OCI-LY7 (cell line): ENCODE results near the gene NBEAL1. TPM values are rescaled to one million over a fixed set of nuclear protein-coding genes. Genes with fewer than 3 reads are reported as not detected.
"Not testable (repeated sequence)": the region's sequence is repeated elsewhere in the genome, so short reads cannot be mapped to it uniquely, and the experiment has no call there.

Experiments
- BruUV-seq: library from RNA; stranded (reverse); fragments of 400-500 nt; replicated peaks from 2 replicates; lab custom pipeline; 2021; lab: Mats Ljungman, UMichigan
- CTCF ChIA-PET: fragments of 300-600 bp; sonication (Branson Sonifier 250); formaldehyde crosslinking; loops from one replicate; lab custom pipeline; 2022; ENCODE audit warnings: antibody characterized with exemption; ENCODE audit not compliant: unreplicated experiment; lab: Charles Lee
- POLR2A ChIA-PET: fragments of 300-600 bp; sonication (Branson Sonifier 250); formaldehyde crosslinking; loops from one replicate; lab custom pipeline; 2022; ENCODE audit warnings: antibody characterized with exemption; lab: Charles Lee
- DNase-seq: peaks from one replicate; pipeline ENCODE4 v3.0.0-alpha.2; 2015; ENCODE audit warnings: low spot score
- H2AFZ ChIP-seq: fragments of 200-600 bp; sonication (generic), shearing (Covaris generic); 2 replicates; pipeline ENCODE4 v1.6.1; 2014; ENCODE audit warnings: mild to moderate bottlenecking, antibody characterized with exemption, low read length, moderate library complexity
- H3K27ac ChIP-seq: fragments of 200-600 bp; sonication (generic); 2 replicates; pipeline ENCODE4 v1.5.1; 2014; ENCODE audit warnings: mixed run types, low read depth, mild to moderate bottlenecking, moderate library complexity, low read length, inconsistent platforms; ENCODE audit not compliant: poor library complexity, severe bottlenecking
- H3K36me3 ChIP-seq: fragments of 200-600 bp; sonication (generic); 2 replicates; pipeline ENCODE4 v1.6.1; 2014; ENCODE audit warnings: mild to moderate bottlenecking, antibody characterized with exemption, low read length, moderate library complexity, mixed read lengths; ENCODE audit not compliant: insufficient read depth
- H3K4me1 ChIP-seq: fragments of 200-600 bp; sonication (generic); 2 replicates; pipeline ENCODE4 v1.5.1; 2014; ENCODE audit warnings: mild to moderate bottlenecking, low read length; ENCODE audit not compliant: insufficient read depth, poor library complexity, severe bottlenecking
- H3K4me2 ChIP-seq: fragments of 200-600 bp; sonication (generic); 2 replicates; pipeline ENCODE4 v1.6.1; 2014; ENCODE audit warnings: mild to moderate bottlenecking, low read length
- H3K4me3 ChIP-seq: fragments of 200-600 bp; sonication (generic); 2 replicates; pipeline ENCODE4 v1.5.1; 2014; ENCODE audit warnings: mild to moderate bottlenecking, low read depth, low read length; ENCODE audit not compliant: poor library complexity, severe bottlenecking
- H3K79me2 ChIP-seq: fragments of 200-600 bp; sonication (generic); 2 replicates; pipeline ENCODE4 v1.6.1; 2016; ENCODE audit warnings: low read depth, mild to moderate bottlenecking, low read length, moderate library complexity, mixed read lengths; ENCODE audit not compliant: insufficient read depth
- H3K9me2 ChIP-seq: fragments of 200-600 bp; sonication (generic); 2 replicates; pipeline ENCODE4 v1.6.1; 2016; ENCODE audit warnings: mild to moderate bottlenecking, low read length, mixed read lengths; ENCODE audit not compliant: insufficient read depth
- H3K9me3 ChIP-seq: fragments of 200-600 bp; sonication (generic); 2 replicates; pipeline ENCODE4 v1.6.1; 2014; ENCODE audit warnings: mild to moderate bottlenecking, mixed run types, low read length, mixed read lengths
- H4K20me1 ChIP-seq: fragments of 200-600 bp; sonication (generic); 2 replicates; pipeline ENCODE4 v1.6.1; 2014; ENCODE audit warnings: mild to moderate bottlenecking, antibody characterized with exemption, low read length, moderate library complexity, mixed read lengths; ENCODE audit not compliant: insufficient read depth
- CTCF ChIP-seq: fragments of 200-600 bp; sonication (generic); conservative IDR thresholded peaks from 2 replicates; pipeline ENCODE4 v1.5.1; 2014; ENCODE audit warnings: mild to moderate bottlenecking, antibody characterized with exemption, low read length, moderate library complexity, mixed read lengths
- EZH2phosphoT487 ChIP-seq: fragments of 200-600 bp; sonication (generic); IDR thresholded peaks from 2 replicates; pipeline ENCODE4 v1.6.1; 2018; ENCODE audit warnings: low read depth, borderline replicate concordance, mild to moderate bottlenecking, mixed run types, antibody characterized with exemption, low read length, moderate library complexity, mixed read lengths
- intact Hi-C: fragments of 100-400 bp; cut with micrococcal nuclease; formaldehyde crosslinking; loops from one replicate; pipeline ENCODE4 v1.10.0; 2022; ENCODE audit not compliant: unreplicated experiment
- total RNA-seq, 2 experiments: library from RNA; depleted of rRNA in 1 of 2; stranded (reverse); fragments of >200 nt in 1 of 2; shearing (Covaris generic) in 1 of 2; gene quantifications; 2 replicates each; pipeline ENCODE4 v1.2.3, GENCODE V29; 2014 to 2022

The NBEAL1 gene
- total RNA-seq, 2 experiments from 2014 or later = 5.9 to 10.4 TPM

- Histone ChIP-seq H3K36me3 (no peaks in the 10 kb centered on the region), H3K4me2 (no peak overlapping the region), H3K4me1 (no peaks in the 10 kb centered on the region), H2AFZ (no peak overlapping the region), H3K79me2 (no peaks in the 10 kb centered on the region), H3K9me3 (no peaks in the 10 kb centered on the region), H3K27ac (no peak overlapping the region), H3K9me2 (no peaks in the 10 kb centered on the region), H4K20me1 (no peaks in the 10 kb centered on the region), H3K4me3 (no peak overlapping the region)
- intact Hi-C loops = no loop called here
- CTCF ChIA-PET = interaction anchor here (1.0 kb wide), 1 partner anchor 254 kb away, joined by 3 read pairs; no protein-coding TSS in a partner anchor
- POLR2A ChIA-PET = interaction anchor here (0.5 to 1.5 kb wide), 8 partner anchors 9 to 360 kb away, joined by 3 to 7 read pairs (median 4); no protein-coding TSS in a partner anchor
- no peak for DNase-seq
- TF ChIP-seq EZH2phosphoT487 = no peak
- TF ChIP-seq CTCF = no peak
- BruUV-seq = no TSS peak
Observed at GRCh38 chr2:203175371-203175770, 160.7 kb downstream of the NBEAL1 start.

GRCh38 chr2:203177361-203177760 lies 162.7 kb downstream of the NBEAL1 start:
- ChIA-PET CTCF (no interaction called here), POLR2A (interaction anchor here (0.7 to 1.3 kb wide), 4 partner anchors 13 to 68 kb away, joined by 3 to 11 read pairs (median 6); no protein-coding TSS in a partner anchor)
- TF ChIP-seq CTCF = no peak
- TF ChIP-seq EZH2phosphoT487 = no peak
- Histone ChIP-seq H3K4me1 (no peaks in the 10 kb centered on the region), H3K36me3 (no peaks in the 10 kb centered on the region), H3K4me3 (no peak overlapping the region), H3K79me2 (no peaks in the 10 kb centered on the region), H2AFZ (no peak overlapping the region), H3K4me2 (no peak overlapping the region), H4K20me1 (no peaks in the 10 kb centered on the region), H3K9me3 (no peaks in the 10 kb centered on the region), H3K27ac (no peak overlapping the region), H3K9me2 (no peaks in the 10 kb centered on the region)
- BruUV-seq = no TSS peak
- intact Hi-C loops = no loop called here
- DNase-seq = no peak

GRCh38 chr2:203185864-203186263 lies 171.2 kb downstream of the NBEAL1 start:
- no peaks in the 10 kb centered on the region for H3K79me2 ChIP-seq
- no peaks in the 10 kb centered on the region for H4K20me1 ChIP-seq
- no peaks in the 10 kb centered on the region for H3K9me2 ChIP-seq
- ChIA-PET CTCF (no interaction called here), POLR2A (no interaction called here)
- no peak overlapping the region for H3K27ac ChIP-seq
- no peak overlapping the region for H3K4me2 ChIP-seq
- no peaks in the 10 kb centered on the region for H3K36me3 ChIP-seq
- no peak overlapping the region for H3K4me3 ChIP-seq
- DNase-seq = no peak
- no peaks in the 10 kb centered on the region for H3K9me3 ChIP-seq
- no TSS peak for BruUV-seq
- intact Hi-C loops = no loop called here
- H3K4me1 ChIP-seq = no peaks in the 10 kb centered on the region
- H2AFZ ChIP-seq = no peak overlapping the region
- TF ChIP-seq CTCF = no peak
- TF ChIP-seq EZH2phosphoT487 = no peak

- POLR2A ChIA-PET = interaction anchor here (0.5 kb wide), 2 partner anchors 13 to 215 kb away, joined by 3 to 8 read pairs; no protein-coding TSS in a partner anchor
- H3K27ac ChIP-seq, H3K79me2 ChIP-seq, H3K4me3 ChIP-seq, H3K36me3 ChIP-seq, H4K20me1 ChIP-seq, intact Hi-C loops, CTCF ChIA-PET, H2AFZ ChIP-seq, H3K4me1 ChIP-seq, H3K4me2 ChIP-seq, H3K9me2 ChIP-seq, DNase-seq, H3K9me3 ChIP-seq, BruUV-seq: not testable (repeated sequence)
Observed at GRCh38 chr2:203190547-203190946, 175.9 kb downstream of the NBEAL1 start.
